Activated CD4-positive, alpha-beta memory T cell treated with anti-CD3 and anti-CD28 coated beads for 36 hours (primary cell): Measurements from ENCODE around the gene CBY1. TPM values are rescaled to one million over a fixed set of nuclear protein-coding genes. Genes with fewer than 3 reads are reported as not detected.

Experiments used
- CTCF ChIA-PET: fragments of 350-600 bp; sonication (Branson Sonifier 250); formaldehyde crosslinking; loops from one replicate; lab custom pipeline; 2021; ENCODE audit warnings: antibody characterized with exemption, inconsistent platforms; lab: Charles Lee
- POLR2A ChIA-PET: fragments of 350-600 bp; sonication (Branson Sonifier 250); formaldehyde crosslinking; loops from one replicate; lab custom pipeline; 2021; ENCODE audit warnings: antibody characterized with exemption; lab: Charles Lee
- DNase-seq: peaks from one replicate; pipeline ENCODE4 v3.0.0-alpha.2; 2020
- H3K27ac Mint-ChIP-seq: one replicate; pipeline ENCODE4 v1.8.0; 2021; ENCODE audit warnings: mixed read lengths
- H3K27me3 Mint-ChIP-seq: one replicate; pipeline ENCODE4 v1.8.0; 2021; ENCODE audit warnings: mixed read lengths
- H3K36me3 Mint-ChIP-seq: one replicate; pipeline ENCODE4 v1.8.0; 2021; ENCODE audit warnings: mixed read lengths
- H3K4me1 Mint-ChIP-seq: one replicate; pipeline ENCODE4 v1.8.0; 2021; ENCODE audit warnings: low read depth, mixed read lengths
- H3K4me3 Mint-ChIP-seq: one replicate; pipeline ENCODE4 v1.8.0; 2021; ENCODE audit warnings: mild to moderate bottlenecking, mixed read lengths
- H3K9me3 Mint-ChIP-seq: one replicate; pipeline ENCODE4 v1.8.0; 2021; ENCODE audit warnings: mixed read lengths
- intact Hi-C: fragments of 100-400 bp; cut with micrococcal nuclease; formaldehyde crosslinking; loops from one replicate; pipeline ENCODE4 v1.15.1; 2023
- total RNA-seq, 2 experiments: library from RNA; stranded (reverse); gene quantifications; one replicate each; pipeline ENCODE4 v1.2.3, GENCODE V29; 2021

Gene CBY1
- total RNA-seq, 2 experiments from 2014 or later = 9.8 to 14.6 TPM

DNA sequence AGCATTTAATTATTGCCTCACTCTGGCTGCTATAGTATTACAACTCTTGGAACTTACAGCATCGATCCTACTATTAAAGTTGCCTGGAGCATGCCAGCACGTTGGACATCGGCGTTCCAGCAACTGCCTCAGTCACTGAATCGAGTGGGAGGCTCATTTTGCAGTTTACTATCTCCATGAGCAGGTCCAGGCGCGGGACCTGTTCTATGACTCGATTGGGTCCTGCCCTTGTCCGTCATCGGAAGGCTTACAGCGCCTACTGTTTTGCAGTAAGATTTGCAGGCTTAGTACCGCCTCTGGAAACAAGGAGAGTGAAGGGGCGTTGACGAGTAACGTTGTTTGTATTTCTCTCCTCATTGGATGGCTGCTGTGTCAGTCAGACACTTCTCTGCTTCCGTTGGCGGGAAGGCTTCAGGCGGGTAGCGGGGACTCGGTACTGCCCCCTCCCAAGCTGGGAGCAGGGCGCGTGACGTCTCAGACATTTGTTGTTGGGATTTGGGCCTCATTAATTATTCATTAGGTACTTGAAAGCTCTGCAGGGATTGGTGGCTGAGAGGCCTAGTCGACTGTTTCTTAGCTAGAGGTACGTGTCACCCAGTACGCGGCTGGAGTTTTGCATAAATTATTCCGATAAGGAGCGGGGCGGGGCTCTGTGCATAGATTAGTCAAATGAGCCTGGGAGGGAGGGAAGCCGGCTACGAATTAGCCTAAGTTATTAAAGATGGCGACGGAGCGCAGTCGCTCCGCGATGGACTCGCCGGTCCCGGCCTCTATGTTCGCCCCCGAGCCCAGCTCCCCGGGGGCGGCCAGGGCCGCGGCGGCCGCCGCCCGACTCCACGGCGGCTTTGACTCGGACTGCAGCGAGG is 49.0 kb downstream of the CBY1 start, which contains the start of gene GTPBP1:
Gene GTPBP1 (plus strand): TSS at position 710 of the 866 bp plus-strand sequence. CDS start 12 bp downstream, at position 722.
- intact Hi-C loops = loop anchor here (1.0 to 5.0 kb wide), 7 partner anchors 49 to 612 kb away; partner anchors contain the start of genes CBX7, CBY1, DDX17 and DMC1
- CTCF ChIA-PET = interaction anchor here (1.1 to 3.8 kb wide), 5 partner anchors 17 to 63 kb away, joined by 4 to 22 read pairs (median 5); partner anchors contain the start of gene TOMM22
- Mint-ChIP-seq H3K4me1 (peaks cover 47% of the 10 kb centered on the region), H3K4me3 (peak within 1 kb of the TSS; percentile 92), H3K27me3 (peaks cover 1% of the 10 kb centered on the region), H3K9me3 (no peaks in the 10 kb centered on the region), H3K36me3 (peaks cover 25% of the 10 kb centered on the region), H3K27ac (peak within 1 kb of the TSS; percentile 97)
- peak; percentile 98 for DNase-seq
- POLR2A ChIA-PET = interaction anchor here (0.6 to 2.3 kb wide), 17 partner anchors 9 to 613 kb away, joined by 3 to 13 read pairs (median 3); partner anchors contain the start of genes PLA2G6 and TOMM22

DNA sequence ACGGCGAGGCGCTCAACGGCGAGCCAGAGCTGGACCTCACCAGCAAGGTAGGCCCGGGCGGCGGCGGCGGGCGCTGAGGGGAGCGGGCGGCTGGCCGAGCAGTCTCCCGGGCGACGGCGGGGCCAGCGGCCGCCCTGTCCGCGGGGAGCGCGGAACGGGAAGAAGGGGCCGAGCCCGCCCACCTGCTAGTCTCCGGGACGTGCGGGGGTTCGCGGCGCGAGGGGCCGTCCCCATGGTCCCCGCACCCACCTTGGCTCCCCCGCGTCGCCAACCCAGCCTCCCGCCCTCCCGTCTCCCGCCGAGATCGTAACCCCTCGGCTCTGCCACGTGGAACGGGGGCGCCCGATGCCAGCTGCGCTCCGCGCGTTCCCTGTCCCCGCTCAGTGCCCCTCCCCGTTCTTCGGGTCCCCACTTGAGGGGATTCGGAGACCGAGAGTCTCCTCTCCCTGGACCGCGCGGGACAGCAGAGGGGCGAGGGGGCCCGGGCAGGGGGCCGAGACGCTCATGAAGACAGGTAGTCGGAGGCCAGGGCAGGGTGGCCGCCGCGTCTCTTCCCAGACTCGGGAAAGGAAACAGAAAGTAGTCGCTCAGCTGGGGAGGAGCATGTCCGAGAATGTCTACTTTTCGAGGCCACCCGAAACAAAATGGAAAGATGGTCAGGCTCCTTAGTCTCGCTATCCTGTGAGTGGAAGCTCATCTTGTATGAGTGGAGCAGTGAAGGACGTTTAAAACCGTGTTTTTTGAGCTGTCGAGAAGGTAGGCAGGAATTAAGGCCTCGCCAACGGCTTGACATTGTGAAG is 49.9 kb downstream of the CBY1 start:
- Mint-ChIP-seq H3K27me3 (peaks cover under 1% of the 10 kb centered on the region), H3K4me1 (peaks cover 55% of the 10 kb centered on the region), H3K4me3 (peak overlapping the region; percentile 92), H3K27ac (peak overlapping the region; percentile 91), H3K36me3 (peaks cover 32% of the 10 kb centered on the region), H3K9me3 (no peaks in the 10 kb centered on the region)
- intact Hi-C loops = loop anchor here (5.0 kb wide), 2 partner anchors 524 to 611 kb away; partner anchors contain the start of genes PLA2G6 and RPL3
- DNase-seq = peak; percentile 52
- ChIA-PET CTCF (interaction anchor here (1.0 to 3.8 kb wide), 5 partner anchors 8 to 62 kb away, joined by 3 to 22 read pairs (median 5); partner anchors contain the start of gene TOMM22), POLR2A (interaction anchor here (0.6 to 2.3 kb wide), 16 partner anchors 9 to 612 kb away, joined by 3 to 13 read pairs (median 4); partner anchors contain the start of genes PLA2G6 and TOMM22)

GRCh38 chr22:38706901-38707195 is 50.4 kb downstream of the CBY1 start:
- peaks cover 51% of the 10 kb centered on the region for H3K4me1 Mint-ChIP-seq

GRCh38 chr22:38707346-38707745 is 50.9 kb downstream of the CBY1 start:
- no peaks in the 10 kb centered on the region for H3K9me3 Mint-ChIP-seq
- H3K27me3 Mint-ChIP-seq = no peaks in the 10 kb centered on the region
- ChIA-PET POLR2A (interaction anchor here (1.4 to 1.5 kb wide), 2 partner anchors 26 to 49 kb away, joined by 5 to 8 read pairs; partner anchors contain the start of gene TOMM22), CTCF (interaction anchor here (1.0 to 3.8 kb wide), 8 partner anchors 8 to 655 kb away, joined by 3 to 22 read pairs (median 4); partner anchors contain the start of gene TOMM22)
- peaks cover 32% of the 10 kb centered on the region for H3K36me3 Mint-ChIP-seq
- intact Hi-C loops = loop anchor here (5.0 kb wide), 2 partner anchors 525 to 610 kb away; partner anchors contain the start of genes PLA2G6 and RPL3
- peak overlapping the region; percentile 92 for H3K4me3 Mint-ChIP-seq
- no peak for DNase-seq
- H3K4me1 Mint-ChIP-seq = peaks cover 55% of the 10 kb centered on the region
- H3K27ac Mint-ChIP-seq = peak overlapping the region; percentile 91

More at GRCh38 chr22:38706901-38707195, 50.4 kb downstream of the CBY1 start:
- Mint-ChIP-seq H3K36me3 (peaks cover 32% of the 10 kb centered on the region), H3K27me3 (no peaks in the 10 kb centered on the region), H3K4me3 (peak overlapping the region; percentile 92), H3K9me3 (no peaks in the 10 kb centered on the region), H3K27ac (peak overlapping the region; percentile 91)
- DNase-seq = no peak
- intact Hi-C loops = loop anchor here (5.0 kb wide), 2 partner anchors 525 to 610 kb away; partner anchors contain the start of genes PLA2G6 and RPL3
- ChIA-PET POLR2A (interaction anchor here (1.4 to 2.3 kb wide), 4 partner anchors 11 to 50 kb away, joined by 3 to 13 read pairs (median 6); partner anchors contain the start of gene TOMM22), CTCF (interaction anchor here (1.0 to 3.8 kb wide), 4 partner anchors 9 to 62 kb away, joined by 3 to 22 read pairs (median 9); partner anchors contain the start of gene TOMM22)

DNA sequence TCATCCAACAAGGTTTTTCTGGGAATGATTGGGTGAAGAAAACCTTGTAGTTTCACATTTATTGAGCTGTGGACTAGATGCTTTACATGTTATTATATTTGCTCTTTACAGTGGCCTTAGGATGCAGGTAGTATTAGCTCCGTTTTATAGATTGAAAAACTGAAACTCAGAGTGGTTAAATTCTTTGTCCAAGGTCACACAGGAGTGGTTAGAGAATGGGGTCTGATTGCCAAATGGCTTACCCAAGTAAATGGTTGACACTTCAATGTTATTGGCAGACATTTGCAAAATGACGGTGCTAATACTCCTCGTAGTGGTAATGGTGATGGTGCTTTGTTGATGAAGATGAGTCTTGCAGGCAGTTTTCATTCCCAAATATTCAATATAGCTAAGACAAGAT is 51.5 kb downstream of the CBY1 start:
- H3K27ac Mint-ChIP-seq = peak overlapping the region; percentile 91
- ChIA-PET POLR2A (no interaction called here), CTCF (interaction anchor here (1.0 to 3.8 kb wide), 8 partner anchors 9 to 656 kb away, joined by 3 to 22 read pairs (median 4); partner anchors contain the start of gene TOMM22)
- peak overlapping the region; percentile 25 for H3K4me3 Mint-ChIP-seq
- intact Hi-C loops = loop anchor here (5.0 kb wide), 2 partner anchors 526 to 609 kb away; partner anchors contain the start of genes PLA2G6 and RPL3
- H3K4me1 Mint-ChIP-seq = peaks cover 61% of the 10 kb centered on the region
- no peak for DNase-seq
- H3K9me3 Mint-ChIP-seq = no peaks in the 10 kb centered on the region
- H3K36me3 Mint-ChIP-seq = peaks cover 34% of the 10 kb centered on the region
- H3K27me3 Mint-ChIP-seq = no peaks in the 10 kb centered on the region

DNA sequence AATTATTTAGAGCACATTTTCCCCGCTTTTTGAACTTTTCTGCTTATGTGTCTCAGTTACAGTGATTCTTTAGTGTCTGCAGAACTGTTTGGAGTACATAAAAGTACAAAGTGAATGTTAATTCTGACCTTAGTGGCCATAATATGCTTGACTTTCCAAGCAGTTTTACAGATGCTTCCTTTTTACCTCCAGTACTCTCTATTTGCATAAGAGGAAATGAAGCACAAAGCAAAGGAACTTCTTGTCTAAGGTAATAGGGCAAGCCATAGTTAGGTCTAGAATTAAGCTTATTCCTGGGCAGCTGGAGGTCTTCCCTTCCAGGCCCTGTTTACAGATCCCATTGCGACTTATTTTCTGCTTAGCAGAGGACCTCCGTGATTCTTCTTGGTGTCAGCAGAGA is 52.9 kb downstream of the CBY1 start:
- no peak for DNase-seq
- POLR2A ChIA-PET = no interaction called here

GRCh38 chr22:38710351-38710750 is 53.9 kb downstream of the CBY1 start:
- no peak overlapping the region for H3K27ac Mint-ChIP-seq
- intact Hi-C loops = no loop called here
- peaks cover 37% of the 10 kb centered on the region for H3K36me3 Mint-ChIP-seq
- no peaks in the 10 kb centered on the region for H3K27me3 Mint-ChIP-seq
- POLR2A ChIA-PET = interaction anchor here (0.6 kb wide), 1 partner anchor 275 kb away, joined by 3 read pairs; no protein-coding TSS in a partner anchor
- no peak overlapping the region for H3K4me3 Mint-ChIP-seq
- peaks cover 64% of the 10 kb centered on the region for H3K4me1 Mint-ChIP-seq
- no peaks in the 10 kb centered on the region for H3K9me3 Mint-ChIP-seq
- CTCF ChIA-PET = interaction anchor here (0.7 to 1.8 kb wide), 2 partner anchors 15 to 23 kb away, joined by 3 to 9 read pairs; no protein-coding TSS in a partner anchor
- DNase-seq = no peak

More for the DNA sequence above, 52.9 kb downstream of the CBY1 start:
- Mint-ChIP-seq H3K4me3 (no peak overlapping the region), H3K27me3 (no peaks in the 10 kb centered on the region), H3K36me3 (peaks cover 37% of the 10 kb centered on the region), H3K27ac (no peak overlapping the region), H3K9me3 (no peaks in the 10 kb centered on the region), H3K4me1 (peaks cover 69% of the 10 kb centered on the region)
- CTCF ChIA-PET = interaction anchor here (0.6 to 1.8 kb wide), 2 partner anchors 16 to 24 kb away, joined by 3 to 9 read pairs; no protein-coding TSS in a partner anchor
- intact Hi-C loops = loop anchor here (5.0 kb wide), 2 partner anchors 527 to 608 kb away; partner anchors contain the start of genes PLA2G6 and RPL3

DNA sequence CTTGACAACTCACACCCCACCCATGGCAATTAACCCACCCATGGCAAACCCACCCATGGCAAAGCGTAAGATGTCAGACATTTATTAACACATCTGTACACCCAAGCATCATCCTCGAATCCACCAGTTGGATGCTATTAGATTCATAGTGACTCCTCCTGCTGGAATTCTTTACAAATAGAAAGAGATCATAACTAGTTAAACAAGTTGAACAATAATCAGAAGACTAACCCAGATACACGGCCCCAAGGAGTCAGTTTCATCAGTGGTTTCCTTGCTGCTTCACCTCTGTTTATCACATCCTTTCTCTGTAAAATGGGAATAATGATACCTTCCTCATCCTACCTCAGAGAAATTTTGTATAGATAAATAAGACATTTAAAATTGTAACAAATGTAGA is 54.4 kb downstream of the CBY1 start:
- Mint-ChIP-seq H3K36me3 (peaks cover 40% of the 10 kb centered on the region), H3K27me3 (no peaks in the 10 kb centered on the region), H3K4me1 (peaks cover 64% of the 10 kb centered on the region), H3K27ac (no peak overlapping the region), H3K4me3 (no peak overlapping the region), H3K9me3 (no peaks in the 10 kb centered on the region)
- POLR2A ChIA-PET = no interaction called here
- intact Hi-C loops = no loop called here
- DNase-seq = no peak
- CTCF ChIA-PET = interaction anchor here (0.7 to 1.0 kb wide), 2 partner anchors 14 to 22 kb away, joined by 3 read pairs; no protein-coding TSS in a partner anchor

DNA sequence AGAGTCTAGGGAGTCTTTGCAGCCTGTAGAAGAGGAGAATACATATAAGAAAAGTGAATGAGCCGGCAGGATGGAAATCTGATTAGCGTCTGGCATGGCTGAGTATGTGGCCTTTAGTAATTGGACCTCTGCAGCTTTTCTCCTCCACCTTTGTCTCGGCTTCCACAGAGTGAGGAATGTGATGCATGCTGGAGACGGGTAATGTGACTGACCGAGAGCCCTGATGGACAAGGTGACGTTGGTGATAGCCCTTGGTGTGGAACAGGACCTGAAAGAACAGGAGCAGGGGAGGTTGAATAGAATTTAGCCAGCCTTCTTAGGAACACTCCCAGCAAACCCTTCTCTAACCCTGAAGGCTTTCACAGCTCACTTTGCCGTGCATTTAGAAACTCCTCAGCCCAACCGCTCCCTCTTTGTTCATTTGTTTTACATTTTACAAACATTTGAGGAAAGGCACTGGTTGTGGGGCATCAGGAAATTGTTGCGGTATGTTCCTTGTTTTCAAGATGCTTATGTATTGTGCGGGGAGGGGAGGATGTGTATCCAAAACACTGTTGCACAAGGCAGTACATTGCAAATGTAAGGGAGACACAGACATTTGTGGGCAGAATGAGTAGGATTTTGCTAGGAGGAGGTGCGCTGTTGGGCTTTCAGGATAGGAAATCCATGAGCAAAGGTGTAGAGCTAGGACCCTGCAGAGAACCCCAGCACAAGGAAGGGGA is 56.2 kb downstream of the CBY1 start:
- CTCF ChIA-PET = interaction anchor here (1.6 kb wide), 1 partner anchor 12 kb away, joined by 5 read pairs; no protein-coding TSS in a partner anchor
- Mint-ChIP-seq H3K4me1 (peaks cover 56% of the 10 kb centered on the region), H3K36me3 (peaks cover 45% of the 10 kb centered on the region)

GRCh38 chr22:38713921-38714320 is 57.5 kb downstream of the CBY1 start:
- no peak for DNase-seq
- ChIA-PET POLR2A (interaction anchor here (1.7 kb wide), 1 partner anchor 20 kb away, joined by 4 read pairs; no protein-coding TSS in a partner anchor), CTCF (interaction anchor here (1.3 kb wide), 1 partner anchor 11 kb away, joined by 7 read pairs; no protein-coding TSS in a partner anchor)
- Mint-ChIP-seq H3K4me3 (no peak overlapping the region), H3K27ac (peak overlapping the region; percentile 57), H3K27me3 (no peaks in the 10 kb centered on the region), H3K9me3 (no peaks in the 10 kb centered on the region), H3K36me3 (peaks cover 43% of the 10 kb centered on the region), H3K4me1 (peaks cover 48% of the 10 kb centered on the region)
- intact Hi-C loops = no loop called here

More for the DNA sequence above, 56.2 kb downstream of the CBY1 start:
- intact Hi-C loops = no loop called here
- no peak overlapping the region for H3K27ac Mint-ChIP-seq
- POLR2A ChIA-PET = interaction anchor here (0.7 kb wide), 1 partner anchor 53 kb away, joined by 3 read pairs; no protein-coding TSS in a partner anchor
- no peak overlapping the region for H3K4me3 Mint-ChIP-seq
- DNase-seq = no peak
- no peaks in the 10 kb centered on the region for H3K9me3 Mint-ChIP-seq
- H3K27me3 Mint-ChIP-seq = no peaks in the 10 kb centered on the region
